ENCODE data around the gene AP3D1.

The AP3D1 gene

GRCh38 chr19:2126879-2127518 lies 24.4 kb downstream of the AP3D1 start:
- no peak overlapping the region for H3K4me3 ChIP-seq (ENCODE audit: low read length)
- TF ChIP-seq, protein P1, sequence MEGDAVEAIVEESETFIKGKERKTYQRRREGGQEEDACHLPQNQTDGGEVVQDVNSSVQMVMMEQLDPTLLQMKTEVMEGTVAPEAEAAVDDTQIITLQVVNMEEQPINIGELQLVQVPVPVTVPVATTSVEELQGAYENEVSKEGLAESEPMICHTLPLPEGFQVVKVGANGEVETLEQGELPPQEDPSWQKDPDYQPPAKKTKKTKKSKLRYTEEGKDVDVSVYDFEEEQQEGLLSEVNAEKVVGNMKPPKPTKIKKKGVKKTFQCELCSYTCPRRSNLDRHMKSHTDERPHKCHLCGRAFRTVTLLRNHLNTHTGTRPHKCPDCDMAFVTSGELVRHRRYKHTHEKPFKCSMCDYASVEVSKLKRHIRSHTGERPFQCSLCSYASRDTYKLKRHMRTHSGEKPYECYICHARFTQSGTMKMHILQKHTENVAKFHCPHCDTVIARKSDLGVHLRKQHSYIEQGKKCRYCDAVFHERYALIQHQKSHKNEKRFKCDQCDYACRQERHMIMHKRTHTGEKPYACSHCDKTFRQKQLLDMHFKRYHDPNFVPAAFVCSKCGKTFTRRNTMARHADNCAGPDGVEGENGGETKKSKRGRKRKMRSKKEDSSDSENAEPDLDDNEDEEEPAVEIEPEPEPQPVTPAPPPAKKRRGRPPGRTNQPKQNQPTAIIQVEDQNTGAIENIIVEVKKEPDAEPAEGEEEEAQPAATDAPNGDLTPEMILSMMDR (IDR thresholded peaks at IDR 0.05; ENCODE audit: insufficient read depth, low read depth, low read length, missing control alignments), result no peak
- no peak for DNase-seq (ENCODE audit: low read depth)

DNA sequence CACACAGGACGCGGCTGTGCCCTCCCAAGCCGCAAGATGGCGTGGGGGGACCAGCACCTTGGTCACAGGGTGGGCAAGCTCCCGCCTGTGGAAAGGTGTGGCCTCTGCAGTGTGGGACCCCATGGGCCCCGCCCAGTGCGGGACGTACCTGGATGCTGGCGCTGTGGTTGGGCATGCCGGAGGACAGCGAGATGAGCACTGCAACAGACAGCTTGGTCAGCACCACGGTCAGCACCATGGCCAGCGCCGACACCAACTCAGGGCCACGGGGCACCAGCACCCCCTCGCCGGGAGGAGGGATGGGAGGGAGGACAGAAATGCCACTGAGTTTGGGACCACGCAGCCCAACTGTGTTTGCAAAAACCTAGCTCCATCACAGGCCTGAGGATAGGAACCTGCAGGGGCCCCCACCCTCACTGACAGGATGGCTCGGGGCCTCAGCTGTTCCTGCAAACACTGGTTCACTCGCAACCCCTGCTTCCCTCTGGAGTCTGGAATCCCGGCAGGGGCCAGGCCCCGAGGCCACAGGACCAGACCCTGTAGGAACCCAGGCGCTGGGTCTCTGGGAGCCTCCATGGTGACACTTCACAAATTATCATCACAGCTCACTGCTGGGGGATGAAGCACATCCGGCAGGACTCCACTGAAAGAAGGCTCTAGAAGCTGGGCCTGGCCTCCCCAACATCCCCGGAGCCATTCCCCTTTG lies 27.5 kb downstream of the AP3D1 start:
- no peak overlapping the region for H3K4me3 ChIP-seq (ENCODE audit: low read length)
- DNase-seq (ENCODE audit: low read depth), result peak; percentile 13
- TF ChIP-seq, protein P1 (IDR thresholded peaks at IDR 0.05; ENCODE audit: insufficient read depth, low read depth, low read length, missing control alignments), result no peak

DNA sequence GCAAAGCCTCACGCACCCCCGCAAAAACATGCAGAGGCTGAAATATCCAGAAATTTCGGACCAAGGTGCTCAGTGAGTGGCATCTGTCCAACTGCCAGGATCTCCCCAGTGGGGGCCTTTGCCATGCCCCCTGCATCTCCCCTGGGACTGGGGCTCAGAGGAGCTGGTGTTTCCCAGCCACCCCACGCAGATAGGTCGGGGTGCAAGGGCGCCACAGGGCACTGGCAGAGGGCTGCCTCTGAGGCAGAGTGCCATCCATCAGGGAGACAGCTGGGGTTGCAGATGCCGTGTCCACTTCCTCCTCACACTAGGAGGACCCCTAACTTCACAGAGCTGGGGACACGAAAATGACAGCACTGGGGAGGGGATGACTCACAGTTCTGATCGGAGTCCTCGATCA lies 28.4 kb downstream of the AP3D1 start:
- DNase-seq (ENCODE audit: low read depth), result no peak
- no peak overlapping the region for H3K4me3 ChIP-seq (ENCODE audit: low read length)
- TF ChIP-seq, protein P1 (IDR thresholded peaks at IDR 0.05; ENCODE audit: insufficient read depth, low read depth, low read length, missing control alignments), result no peak

DNA sequence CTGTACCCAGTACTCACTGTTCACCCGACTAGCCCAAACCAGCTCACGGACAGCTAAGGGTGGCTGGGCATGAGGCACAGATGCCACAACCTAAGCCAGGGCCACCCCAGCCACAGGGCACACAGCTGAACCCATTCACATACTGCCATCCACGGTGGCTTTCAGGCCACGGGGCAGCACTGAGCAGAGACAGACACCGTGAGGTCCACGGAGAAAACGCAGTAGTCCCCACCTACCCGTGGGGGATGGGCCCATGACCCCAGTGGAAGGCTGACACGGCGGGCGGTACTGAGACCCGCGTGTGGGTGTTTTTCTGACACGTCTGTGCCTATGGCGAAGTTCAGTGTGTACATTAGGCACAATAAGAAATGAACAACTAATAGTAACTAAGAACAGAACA lies 29.1 kb downstream of the AP3D1 start:
- TF ChIP-seq, protein P1 (IDR thresholded peaks at IDR 0.05; ENCODE audit: insufficient read depth, low read depth, low read length, missing control alignments), result no peak
- H3K4me3 ChIP-seq (ENCODE audit: low read length), result no peak overlapping the region
- no peak for DNase-seq (ENCODE audit: low read depth)

DNA sequence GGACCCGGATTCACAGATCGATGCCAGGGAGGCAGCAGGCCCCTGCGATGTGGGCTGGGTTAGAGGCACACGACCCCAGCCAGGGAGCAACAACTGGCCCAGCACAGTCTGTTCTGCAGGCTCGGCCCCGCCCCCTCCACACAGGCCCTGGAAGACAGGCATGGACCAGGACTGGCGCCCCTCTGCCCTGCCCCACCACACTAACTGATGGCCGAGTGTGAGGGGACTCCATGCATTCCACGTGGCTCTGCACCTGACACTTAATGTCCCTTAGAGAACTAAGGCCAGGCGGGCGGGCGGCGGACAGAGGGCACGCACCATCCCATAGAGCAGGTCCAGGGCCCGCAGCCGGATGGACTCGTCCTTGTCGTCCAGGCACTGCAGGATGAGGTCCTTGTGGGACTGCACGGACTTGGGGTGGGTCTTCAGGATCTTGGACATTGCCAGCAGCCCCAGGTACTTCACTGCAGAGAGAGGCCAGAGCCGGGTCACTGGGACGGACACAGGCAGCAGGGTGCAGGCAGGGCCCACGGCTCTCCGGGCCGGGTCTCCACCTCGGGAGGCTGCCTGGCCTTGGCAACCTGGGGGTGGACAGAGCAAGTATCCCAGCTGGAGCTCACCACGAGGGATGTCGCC lies 29.8 kb downstream of the AP3D1 start:
- no peak for DNase-seq (ENCODE audit: low read depth)
- no peak overlapping the region for H3K4me3 ChIP-seq (ENCODE audit: low read length)
- TF ChIP-seq, protein P1 (IDR thresholded peaks at IDR 0.05; ENCODE audit: insufficient read depth, low read depth, low read length, missing control alignments), result no peak

DNA sequence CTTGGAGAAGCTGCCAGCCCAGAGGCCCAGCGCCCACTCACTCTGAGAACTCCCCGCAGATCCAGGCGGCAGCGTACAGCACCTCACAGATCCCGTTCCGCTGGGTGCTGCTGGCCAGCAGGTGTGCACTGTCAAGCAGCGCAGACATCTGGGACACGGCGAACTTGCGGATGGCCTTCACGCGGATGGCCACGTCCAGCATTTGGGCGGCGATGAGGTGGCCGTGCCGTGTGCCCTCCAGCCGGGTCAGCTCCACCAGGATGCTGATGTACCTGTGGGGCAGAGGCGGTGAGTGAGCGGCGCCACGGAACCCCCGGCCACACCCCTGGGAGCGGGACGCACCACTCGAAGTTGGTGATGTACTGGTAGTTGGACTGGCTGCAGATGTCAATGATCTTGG lies 30.5 kb downstream of the AP3D1 start:
- DNase-seq (ENCODE audit: low read depth), result no peak
- no peak overlapping the region for H3K4me3 ChIP-seq (ENCODE audit: low read length)
- TF ChIP-seq, protein P1 (IDR thresholded peaks at IDR 0.05; ENCODE audit: insufficient read depth, low read depth, low read length, missing control alignments), result no peak
